Endothelial cell of umbilical vein (primary cell): ENCODE data around the gene CCDC126. TPM values are rescaled to one million over a fixed set of nuclear protein-coding genes. Genes with fewer than 3 reads are reported as not detected.

Experiments used
- BruUV-seq: library from RNA; stranded (reverse); fragments of 400-500 nt; replicated peaks from 2 replicates; lab custom pipeline; 2021; lab: Mats Ljungman, UMichigan
- CTCF ChIA-PET: fragments of 300-600, 350-600 bp; sonication (Branson Sonifier 250); formaldehyde crosslinking; loops from one replicate; lab custom pipeline; 2021; ENCODE audit warnings: antibody characterized with exemption, inconsistent platforms; lab: Charles Lee
- POLR2A ChIA-PET: fragments of 300-600, 350-600 bp; sonication (Branson Sonifier 250); formaldehyde crosslinking; loops from one replicate; lab custom pipeline; 2021; ENCODE audit warnings: antibody characterized with exemption, inconsistent platforms; lab: Charles Lee
- DNase-seq: peaks from one replicate; pipeline ENCODE4 v3.0.0-alpha.2; 2011; ENCODE audit warnings: low read depth, low spot score
- FAIRE-seq: peaks from 2 replicates; lab custom pipeline; 2011; peaks lifted over from hg19 to GRCh38; lab: Jason Lieb, UNC
- H2AFZ ChIP-seq: 2 replicates; pipeline ENCODE4 v1.6.0; 2012; ENCODE audit warnings: low read depth, low read length, control low read depth, inconsistent platforms
- H3K27ac ChIP-seq: 2 replicates; pipeline ENCODE4 v1.5.1; 2011; ENCODE audit warnings: low read depth, mild to moderate bottlenecking, control low read depth, low read length, moderate library complexity; ENCODE audit not compliant: insufficient read depth
- H3K27me3 ChIP-seq, 2 experiments: 2 replicates each; pipeline versions ENCODE4 v1.6.0 to v1.6.1; 2011; ENCODE audit warnings: low read length in 2 of 2, mixed read lengths in 1 of 2; ENCODE audit not compliant: control insufficient read depth in 2 of 2, insufficient read depth in 2 of 2
- H3K36me3 ChIP-seq, 2 experiments: 2 replicates in 1 of 2; 3 replicates in 1 of 2; pipeline ENCODE4 v1.5.1; 2011; ENCODE audit warnings: low read length in 2 of 2, mild to moderate bottlenecking in 1 of 2, moderate library complexity in 1 of 2; ENCODE audit not compliant: control insufficient read depth in 2 of 2, insufficient read depth in 2 of 2; ENCODE audit errors: extremely low read depth in 1 of 2
- H3K4me1 ChIP-seq: 3 replicates; pipeline ENCODE4 v1.5.1; 2011; ENCODE audit warnings: mild to moderate bottlenecking, low read length; ENCODE audit not compliant: control insufficient read depth, insufficient read depth; ENCODE audit errors: extremely low read depth
- H3K4me2 ChIP-seq: 2 replicates; pipeline ENCODE4 v1.6.1; 2011; ENCODE audit warnings: low read length, control low read depth, mixed read lengths; ENCODE audit not compliant: insufficient read depth
- H3K4me3 ChIP-seq, 3 experiments: fragments of 200-600 bp in 1 of 3; sonication (generic), shearing (Covaris generic) in 1 of 3; replicated peaks in 1 of 3; 2 replicates each; pipeline ENCODE4 v1.5.1; 2011 to 2016; ENCODE audit warnings: control low read depth in 3 of 3, low read length in 3 of 3, mild to moderate bottlenecking in 2 of 3, inconsistent platforms in 1 of 3, low read depth in 1 of 3, moderate library complexity in 1 of 3; ENCODE audit not compliant: insufficient read depth in 1 of 3
- H3K79me2 ChIP-seq: 2 replicates; pipeline ENCODE4 v1.6.0; 2012; ENCODE audit warnings: low read length, inconsistent platforms; ENCODE audit not compliant: control insufficient read depth, insufficient read depth
- H3K9ac ChIP-seq: replicated peaks from 2 replicates; pipeline ENCODE3; 2011; ENCODE audit warnings: low read length, control low read depth; ENCODE audit not compliant: insufficient read depth; ENCODE audit errors: extremely low read depth
- H3K9me1 ChIP-seq: replicated peaks from 3 replicates; pipeline ENCODE4 v1.6.0; 2011; ENCODE audit warnings: mild to moderate bottlenecking, low read length; ENCODE audit not compliant: control insufficient read depth, insufficient read depth; ENCODE audit errors: extremely low read depth
- H3K9me3 ChIP-seq: replicated peaks from 2 replicates; pipeline ENCODE4 v1.5.1; 2012; ENCODE audit warnings: low read length, inconsistent platforms; ENCODE audit not compliant: control insufficient read depth, insufficient read depth
- H4K20me1 ChIP-seq: replicated peaks from 2 replicates; pipeline ENCODE3; 2011; ENCODE audit warnings: mild to moderate bottlenecking, low read length; ENCODE audit not compliant: control insufficient read depth, insufficient read depth; ENCODE audit errors: extremely low read depth
- CTCF ChIP-seq, 2 donors: IDR thresholded peaks; 1 replicate in 1 of 2; 2 replicates in 1 of 2; pipeline ENCODE4 v1.5.1; 2011; ENCODE audit warnings: low read length in 2 of 2, mild to moderate bottlenecking in 2 of 2, moderate library complexity in 2 of 2, control low read depth in 1 of 2, inconsistent platforms in 1 of 2, low read depth in 1 of 2; ENCODE audit not compliant: insufficient read depth in 1 of 2; ENCODE audit errors: extremely low read depth in 1 of 2
- EZH2 ChIP-seq: IDR thresholded peaks from 2 replicates; pipeline ENCODE4 v1.6.1; 2012; ENCODE audit warnings: borderline replicate concordance, low read depth, mild to moderate bottlenecking, moderate library complexity, low read length, inconsistent platforms; ENCODE audit not compliant: severe bottlenecking
- FOS ChIP-seq: IDR thresholded peaks from 2 replicates; pipeline ENCODE4 v1.6.1; 2011; ENCODE audit warnings: mild to moderate bottlenecking, low read length, moderate library complexity, borderline replicate concordance; ENCODE audit not compliant: insufficient read depth
- GATA2 ChIP-seq: IDR thresholded peaks from 2 replicates; pipeline ENCODE4 v1.7.0; 2011; ENCODE audit warnings: low read depth, mild to moderate bottlenecking, moderate library complexity, mixed read lengths, low read length; ENCODE audit not compliant: insufficient read length, insufficient read depth
- JUN ChIP-seq: IDR thresholded peaks from 2 replicates; pipeline ENCODE4 v1.6.1; 2011; ENCODE audit warnings: borderline replicate concordance, low read depth; ENCODE audit not compliant: insufficient read length, insufficient read depth
- MAX ChIP-seq: IDR thresholded peaks from 2 replicates; pipeline ENCODE4 v1.6.1; 2011; ENCODE audit not compliant: insufficient read depth, insufficient read length
- MYC ChIP-seq: IDR thresholded peaks from one replicate; pipeline ENCODE4 v1.6.1; 2011; ENCODE audit warnings: mild to moderate bottlenecking, low read depth, low read length
- POLR2A ChIP-seq: IDR thresholded peaks from 2 replicates; pipeline ENCODE4 v1.6.1; 2012; ENCODE audit warnings: low read depth, mild to moderate bottlenecking, control low read depth, low read length
- POLR2AphosphoS5 ChIP-seq: IDR thresholded peaks from 2 replicates; pipeline ENCODE4 v1.6.1; 2012; ENCODE audit warnings: low read depth, mild to moderate bottlenecking, control low read depth, low read length, moderate library complexity; ENCODE audit not compliant: insufficient read depth
- dilution Hi-C: fragments of 300-500 bp; cut with MboI; formaldehyde crosslinking; loops from one replicate; pipeline ENCODE4 v1.15.0; 2019; ENCODE audit warnings: low sequenced_read_pairs; ENCODE audit not compliant: extremely low pct_ligation_motif_present
- intact Hi-C: fragments of 100-400 bp; cut with micrococcal nuclease; formaldehyde crosslinking; loops from one replicate; pipeline ENCODE4 v1.10.0; 2022
- polyA plus RNA-seq, 4 experiments: library from polyadenylated mRNA; depleted of rRNA in 3 of 4; stranded (reverse) in 3 of 4; unstranded in 1 of 4; fragments of >200 nt; gene quantifications; 2 replicates each; pipeline versions ENCODE4 v1.2.1 to v1.2.3, GENCODE V29; 2011 to 2012; ENCODE audit warnings: missing spikeins in 1 of 4
- total RNA-seq: library from RNA; stranded (reverse); gene quantifications from 2 replicates; pipeline ENCODE4 v1.2.3, GENCODE V29; 2021

The CCDC126 gene
- total and polyA plus RNA-seq, 2 donors (not counting 3 experiments of a cell fraction or from before 2014, with no cell fraction given), result 4.9 to 8.6 TPM

GRCh38 chr7:23658831-23659427 is 61.7 kb downstream of the CCDC126 start:
- FAIRE-seq, result no peak
- intact Hi-C loops (loop anchor here (10.0 kb wide), 2 partner anchors 726 to 1436 kb away; no protein-coding TSS in a partner anchor), dilution Hi-C loops (no loop called here)
- Histone ChIP-seq H3K9ac (no peak overlapping the region), H3K4me2 (no peak overlapping the region), H3K9me1 (no peaks in the 10 kb centered on the region), H3K36me3 (no peaks in the 10 kb centered on the region), H3K4me3 (no peak overlapping the region), H3K4me1 (no peaks in the 10 kb centered on the region), H3K27ac (no peak overlapping the region), H2AFZ (no peak overlapping the region), H4K20me1 (no peaks in the 10 kb centered on the region), H3K79me2 (no peaks in the 10 kb centered on the region), H3K27me3 (peaks cover 0 to 3% of the 10 kb centered on the region in 2 experiments), H3K9me3 (no peaks in the 10 kb centered on the region)
- TF ChIP-seq EZH2 (no peak), FOS (no peak), JUN (no peak), CTCF (IDR thresholded peaks at IDR 0.05; ENCODE audit: extremely low read depth in 1 of 2, insufficient read depth in 1 of 2, low read depth in 1 of 2, low read length in 2 of 2) (no peak), MYC (no peak), MAX (no peak), POLR2A (no peak), POLR2AphosphoS5 (no peak), GATA2 (no peak)
- ChIA-PET CTCF (interaction anchor here (1.4 kb wide), 1 partner anchor 51 kb away, joined by 7 read pairs; the partner anchor contains the start of gene STK31), POLR2A (no interaction called here)
- BruUV-seq, result no TSS peak
- DNase-seq, result no peak
